Bronchial epithelial cell (primary cell): ENCODE data around the gene TP53I11. TPM values are rescaled to one million over a fixed set of nuclear protein-coding genes. Genes with fewer than 3 reads are reported as not detected.
A peak's percentile ranks its signal among the peaks of the same experiment; 100 is the strongest.

ENCODE experiments used
- DNase-seq: peaks from one replicate; pipeline ENCODE4 v3.0.0-alpha.2; 2010; ENCODE audit warnings: low read depth
- FAIRE-seq: peaks from 2 replicates; lab custom pipeline; 2011; peaks lifted over from hg19 to GRCh38; lab: Jason Lieb, UNC
- H3K27me3 ChIP-seq: 2 replicates; pipeline ENCODE4 v1.5.1; 2011; ENCODE audit warnings: low read length; ENCODE audit not compliant: control insufficient read depth, insufficient read depth
- H3K36me3 ChIP-seq: 2 replicates; pipeline ENCODE4 v1.5.1; 2011; ENCODE audit warnings: low read length; ENCODE audit not compliant: control insufficient read depth, insufficient read depth
- H3K4me3 ChIP-seq: 2 replicates; pipeline ENCODE4 v1.5.1; 2011; ENCODE audit warnings: mild to moderate bottlenecking, low read depth, low read length, control low read depth
- CTCF ChIP-seq: IDR thresholded peaks from 2 replicates; pipeline ENCODE4 v1.5.1; 2011; ENCODE audit warnings: mild to moderate bottlenecking, moderate library complexity, low read length, control low read depth, inconsistent platforms; ENCODE audit not compliant: insufficient read depth, severe bottlenecking
- total RNA-seq: library from RNA; depleted of rRNA; stranded (reverse); fragments of >200 nt; gene quantifications from 2 replicates; pipeline ENCODE4 v1.2.1, GENCODE V29; 2014

TP53I11 gene
- total RNA-seq, 1 donor from 2014 or later: 1.8 TPM

DNA sequence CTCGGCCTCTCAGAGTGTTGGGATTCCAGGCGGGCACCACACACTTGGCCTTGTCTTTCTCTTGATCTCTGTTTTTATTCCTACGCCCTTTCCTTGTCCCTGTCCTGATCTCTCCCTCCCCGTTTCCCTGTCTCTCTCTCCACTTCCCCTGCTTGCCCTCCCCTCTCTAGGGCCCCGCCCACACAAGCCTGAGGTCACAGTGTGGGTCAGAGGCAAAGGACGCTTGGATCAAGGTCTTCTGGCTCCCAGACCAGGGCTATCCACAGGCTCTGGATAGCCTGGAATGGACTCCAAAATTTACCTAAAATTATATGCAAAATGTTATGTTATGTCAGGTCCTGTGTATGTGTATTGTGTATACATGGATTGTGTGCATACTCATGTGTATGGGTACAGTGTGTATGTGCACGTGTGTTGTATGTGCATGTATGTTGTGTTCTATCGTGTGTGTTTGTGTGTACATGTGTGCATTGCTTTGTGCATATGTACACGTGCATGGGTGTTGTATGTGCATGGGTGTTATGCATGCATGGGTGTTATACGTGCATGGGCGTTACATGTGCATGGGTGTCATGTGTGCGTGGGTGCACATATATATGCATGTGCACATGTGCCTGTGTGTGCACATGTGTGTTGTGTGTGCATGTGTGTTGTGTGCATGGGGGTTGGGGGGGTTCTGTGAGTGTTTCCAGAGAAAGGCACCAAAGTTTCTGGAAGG, 38.3 kb downstream of the TP53I11 start:
- no peak for DNase-seq
- Histone ChIP-seq H3K4me3 (no peak overlapping the region), H3K36me3 (no peaks in the 10 kb centered on the region), H3K27me3 (no peaks in the 10 kb centered on the region)
- FAIRE-seq: no peak
- no peak for TF ChIP-seq CTCF

DNA sequence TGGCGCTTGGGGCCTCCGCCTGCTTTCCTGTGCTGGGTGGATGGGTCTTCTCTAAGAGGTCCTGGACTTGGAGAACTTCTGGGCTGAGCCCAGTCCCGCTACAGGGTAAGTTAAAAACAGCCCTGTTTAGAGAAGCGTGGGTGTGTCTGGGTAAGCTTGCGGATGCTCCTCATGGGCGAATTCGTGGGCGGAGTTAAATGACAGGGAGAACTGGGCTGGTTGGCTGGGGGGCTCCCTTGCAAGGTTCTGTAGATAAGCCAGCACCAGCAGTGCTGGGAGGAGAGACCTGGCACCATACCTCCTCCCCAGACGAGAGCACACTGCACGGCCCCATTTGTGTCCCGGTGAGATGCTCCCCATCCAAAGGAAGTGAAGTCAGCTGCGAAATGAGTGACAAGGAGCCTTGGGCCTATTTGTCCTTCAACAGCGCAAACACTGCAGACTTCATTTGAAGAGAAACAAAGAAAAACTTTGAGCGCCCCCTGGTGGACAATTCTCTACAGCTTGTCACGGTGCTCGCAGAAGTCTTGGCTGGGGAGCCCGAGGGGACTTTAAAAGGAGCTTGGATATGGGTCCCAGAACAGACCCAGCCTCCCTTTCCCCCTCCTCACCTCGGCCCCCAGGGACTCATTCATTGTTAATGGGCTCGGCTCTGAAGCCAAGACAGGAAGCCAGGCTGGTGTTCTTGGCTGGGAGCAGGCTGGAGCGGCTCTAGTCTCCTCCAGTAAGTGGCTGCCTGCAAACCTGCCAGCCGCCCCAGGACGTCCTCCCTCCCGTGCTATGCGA, 39.5 kb downstream of the TP53I11 start:
- no peak for FAIRE-seq
- no peaks in the 10 kb centered on the region for H3K27me3 ChIP-seq
- peak; percentile 59 for DNase-seq
- H3K36me3 ChIP-seq: no peaks in the 10 kb centered on the region
- no peak overlapping the region for H3K4me3 ChIP-seq
- TF ChIP-seq CTCF: peak; percentile 74

DNA sequence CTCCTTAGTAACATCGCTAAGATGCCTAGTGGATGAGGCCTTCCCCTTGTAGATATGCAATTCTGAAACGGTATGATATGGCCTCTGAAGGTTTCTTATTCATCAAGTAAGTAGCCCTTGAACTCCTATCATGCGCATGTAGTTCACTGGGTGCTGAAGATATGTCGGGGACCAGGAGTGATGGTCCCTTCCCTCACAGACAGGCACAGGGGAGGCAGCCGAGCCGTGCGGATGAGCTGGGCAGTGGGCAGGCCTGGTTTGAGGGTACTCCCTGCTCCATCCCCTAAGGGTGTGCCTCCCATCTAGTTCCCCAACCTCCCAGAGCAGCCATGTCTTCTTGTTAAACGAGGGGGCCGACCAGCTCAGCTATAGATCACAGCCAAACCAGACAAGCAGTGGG, 40.1 kb downstream of the TP53I11 start:
- TF ChIP-seq CTCF: no peak
- H3K27me3 ChIP-seq: no peaks in the 10 kb centered on the region
- DNase-seq: no peak
- FAIRE-seq: no peak
- H3K36me3 ChIP-seq: no peaks in the 10 kb centered on the region
- H3K4me3 ChIP-seq: no peak overlapping the region

- no peak for DNase-seq
- no peak for TF ChIP-seq CTCF
- Histone ChIP-seq H3K4me3 (no peak overlapping the region), H3K36me3 (no peaks in the 10 kb centered on the region), H3K27me3 (no peaks in the 10 kb centered on the region)
- FAIRE-seq: no peak
These were observed 41.1 kb downstream of the TP53I11 start for GRCh38 chr11:44909557-44909956.

DNA sequence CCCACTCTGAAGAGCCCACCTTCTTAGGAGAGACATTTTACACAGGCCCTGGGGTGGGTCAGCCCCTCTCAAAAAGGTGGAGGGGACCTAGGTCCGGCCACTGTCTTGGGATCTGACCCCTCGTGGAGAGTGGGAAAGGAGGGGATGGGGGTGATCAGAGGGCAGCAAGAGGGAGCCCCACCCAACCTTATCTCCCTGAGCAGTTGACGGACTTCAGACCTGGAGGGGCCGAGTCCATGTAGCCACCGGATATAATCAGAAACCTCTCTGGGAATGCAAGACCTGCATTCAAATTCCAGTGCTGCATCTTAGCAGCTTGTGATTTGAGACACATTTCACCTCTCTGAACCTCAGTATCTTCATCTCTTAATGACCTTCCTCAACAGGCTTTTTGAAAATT, 44.0 kb downstream of the TP53I11 start:
- Histone ChIP-seq H3K36me3 (no peaks in the 10 kb centered on the region), H3K4me3 (no peak overlapping the region), H3K27me3 (no peaks in the 10 kb centered on the region)
- FAIRE-seq (no peak), DNase-seq (no peak)
- no peak for TF ChIP-seq CTCF
